CD14-positive monocyte (primary cell): ENCODE results near the gene CEACAM18. TPM values are rescaled to one million over a fixed set of nuclear protein-coding genes. Genes with fewer than 3 reads are reported as not detected.

Experiments used
- DNase-seq, 3 donors: peaks; one replicate each; pipeline ENCODE4 v3.0.0-alpha.2; 2011 to 2022
- H2AFZ ChIP-seq: 2 replicates; pipeline ENCODE4 v1.6.0; 2012; ENCODE audit warnings: mild to moderate bottlenecking, low read depth, low read length, inconsistent platforms; ENCODE audit not compliant: insufficient read depth, poor library complexity, severe bottlenecking
- H3K27ac ChIP-seq, 2 donors: 1 replicate in 1 of 2; 2 replicates in 1 of 2; pipeline ENCODE4 v1.5.1; 2012 to 2013; ENCODE audit warnings: low read length in 2 of 2, control low read depth in 1 of 2, inconsistent platforms in 1 of 2, low read depth in 1 of 2, mild to moderate bottlenecking in 1 of 2
- H3K27me3 ChIP-seq, 2 donors: one replicate each; pipeline versions ENCODE4 v1.6.0 to v1.6.1; 2011 to 2013; ENCODE audit warnings: low read length in 2 of 2; ENCODE audit not compliant: control insufficient read depth in 2 of 2, insufficient read depth in 2 of 2
- H3K36me3 ChIP-seq, 2 donors: replicated peaks in 1 of 2; 1 replicate in 1 of 2; 2 replicates in 1 of 2; pipeline versions ENCODE4 v1.5.1 to v1.6.1; 2012 to 2013; ENCODE audit warnings: low read length in 2 of 2, control low read depth in 1 of 2, inconsistent platforms in 1 of 2, mild to moderate bottlenecking in 1 of 2; ENCODE audit not compliant: insufficient read depth in 2 of 2, control insufficient read depth in 1 of 2
- H3K4me1 ChIP-seq, 2 donors: 1 replicate in 1 of 2; 2 replicates in 1 of 2; pipeline versions ENCODE4 v1.5.1 to v1.6.1; 2012 to 2013; ENCODE audit warnings: low read length in 2 of 2, control low read depth in 1 of 2, inconsistent platforms in 1 of 2, mild to moderate bottlenecking in 1 of 2, moderate library complexity in 1 of 2; ENCODE audit not compliant: insufficient read depth in 2 of 2, control insufficient read depth in 1 of 2
- H3K4me2 ChIP-seq: replicated peaks from 2 replicates; pipeline ENCODE3; 2012; ENCODE audit warnings: low read length, moderate library complexity, mild to moderate bottlenecking; ENCODE audit not compliant: poor library complexity, severe bottlenecking; ENCODE audit errors: extremely low read depth
- H3K4me3 ChIP-seq, 3 experiments: fragments of 200-600 bp in 1 of 3; sonication (generic) in 1 of 3; replicated peaks in 1 of 3; 1 replicate in 2 of 3; 2 replicates in 1 of 3; pipeline ENCODE4 v1.5.1; 2011 to 2013; ENCODE audit warnings: low read length in 3 of 3, mild to moderate bottlenecking in 3 of 3, control low read depth in 2 of 3, low read depth in 2 of 3, inconsistent platforms in 1 of 3, moderate library complexity in 1 of 3
- H3K79me2 ChIP-seq: 2 replicates; pipeline ENCODE4 v1.6.0; 2012; ENCODE audit warnings: mild to moderate bottlenecking, control low read depth, inconsistent platforms, low read length, moderate library complexity; ENCODE audit not compliant: insufficient read depth
- H3K9ac ChIP-seq: 2 replicates; pipeline ENCODE4 v1.6.0; 2017; ENCODE audit warnings: low read length, mild to moderate bottlenecking; ENCODE audit not compliant: insufficient read depth, poor library complexity, severe bottlenecking
- H3K9me3 ChIP-seq, 2 donors: replicated peaks in 1 of 2; 1 replicate in 1 of 2; 2 replicates in 1 of 2; pipeline versions ENCODE4 v1.5.1 to v1.6.1; 2012 to 2013; ENCODE audit warnings: low read length in 2 of 2, control low read depth in 1 of 2; ENCODE audit not compliant: control insufficient read depth in 1 of 2, insufficient read depth in 1 of 2
- H4K20me1 ChIP-seq: 2 replicates; pipeline ENCODE4 v1.6.0; 2012; ENCODE audit warnings: mild to moderate bottlenecking, low read length, control low read depth, moderate library complexity; ENCODE audit not compliant: insufficient read depth
- H3K27ac Mint-ChIP-seq, 7 donors: one replicate each; pipeline ENCODE4 v1.8.0; 2020; ENCODE audit warnings: mild to moderate bottlenecking in 7 of 7, mixed read lengths in 7 of 7, moderate library complexity in 6 of 7, inconsistent platforms in 2 of 7
- H3K27me3 Mint-ChIP-seq, 3 donors: one replicate each; pipeline ENCODE4 v1.8.0; 2021 to 2022; ENCODE audit warnings: low read depth in 3 of 3, mild to moderate bottlenecking in 3 of 3, mixed read lengths in 3 of 3, moderate library complexity in 3 of 3, inconsistent platforms in 1 of 3
- H3K36me3 Mint-ChIP-seq, 2 donors: one replicate each; pipeline ENCODE4 v1.8.0; 2020; ENCODE audit warnings: mixed read lengths in 2 of 2, inconsistent platforms in 1 of 2, mild to moderate bottlenecking in 1 of 2
- H3K4me1 Mint-ChIP-seq: one replicate; pipeline ENCODE4 v1.8.0; 2020; ENCODE audit warnings: mild to moderate bottlenecking, mixed read lengths
- H3K4me3 Mint-ChIP-seq, 2 donors: one replicate each; pipeline ENCODE4 v1.8.0; 2020; ENCODE audit warnings: mild to moderate bottlenecking in 2 of 2, mixed read lengths in 2 of 2, moderate library complexity in 1 of 2
- H3K9me3 Mint-ChIP-seq, 7 donors: one replicate each; pipeline ENCODE4 v1.8.0; 2020 to 2022; ENCODE audit warnings: mixed read lengths in 7 of 7, mild to moderate bottlenecking in 6 of 7, moderate library complexity in 6 of 7, inconsistent platforms in 2 of 7
- whole genome bisulfite sequencing: methylation state at CpG from one replicate; pipeline ENCODE4 v1.1.5; 2013; ENCODE audit warnings: missing lambda C conversion rate; ENCODE audit not compliant: insufficient coverage; 5-methylcytosine and 5-hydroxymethylcytosine counted together
- intact Hi-C, 2 donors: fragments of 100-400 bp; cut with micrococcal nuclease; formaldehyde crosslinking; loops; one replicate each; pipeline versions ENCODE4 v1.15.0 to v1.15.1; 2023
- polyA plus RNA-seq, 3 donors: library from polyadenylated mRNA; depleted of rRNA in 1 of 3; unstranded in 2 of 3; stranded (reverse) in 1 of 3; fragments of 300-500 nt in 2 of 3; fragments of >200 nt in 1 of 3; fragmentation: Illumina TruSeq in 2 of 3; gene quantifications; 1 replicate in 2 of 3; 2 replicates in 1 of 3; pipeline ENCODE4 v1.2.3, GENCODE V29; 2012 to 2021
- TF ChIP-seq, protein P1 (sequence below): fragments of 200-600 bp; IDR thresholded peaks from one replicate; pipeline ENCODE4 v1.8.0; 2022; ENCODE audit warnings: antibody characterized with exemption, mild to moderate bottlenecking

CEACAM18 gene
- polyA plus RNA-seq, 3 donors: not detected

DNA sequence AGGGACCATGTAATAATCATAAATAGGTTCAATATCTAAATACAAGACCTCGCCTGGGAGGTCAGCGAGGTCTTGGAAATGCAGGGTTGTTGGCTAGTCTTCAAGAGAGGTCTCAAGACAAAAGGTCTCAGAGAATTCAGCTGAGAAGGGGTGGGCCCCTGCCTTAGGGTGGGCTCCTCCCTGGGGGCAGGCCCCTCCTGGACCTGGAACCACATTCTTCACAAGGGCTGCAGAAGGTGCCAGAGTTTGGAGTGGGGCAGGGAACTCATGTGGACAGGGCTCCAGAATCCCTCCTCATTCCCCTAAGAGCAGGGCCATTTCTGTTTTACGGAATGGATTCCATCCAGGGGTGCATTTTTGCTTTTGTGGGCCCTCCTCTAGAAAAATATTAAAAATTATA, 10.2 kb downstream of the CEACAM18 start:
- Mint-ChIP-seq H3K27me3 (peaks cover 9 to 17% (median 13%) of the 10 kb centered on the region in 3 donors), H3K9me3 (peaks cover 0 to 5% (median 0%) of the 10 kb centered on the region in 7 donors), H3K4me1 (peaks cover 16% of the 10 kb centered on the region), H3K4me3 (no peak overlapping the region), H3K36me3 (peaks cover 7 to 18% of the 10 kb centered on the region in 2 donors), H3K27ac (no peak overlapping the region)
- Histone ChIP-seq H3K9me3 (no peaks in the 10 kb centered on the region), H3K4me1 (peaks cover 12 to 15% of the 10 kb centered on the region in 2 donors), H4K20me1 (no peaks in the 10 kb centered on the region), H3K27ac (no peak overlapping the region), H3K4me3 (no peak overlapping the region), H3K9ac (no peak overlapping the region), H2AFZ (no peak overlapping the region), H3K36me3 (peaks cover 0 to 5% of the 10 kb centered on the region in 2 donors), H3K4me2 (no peak overlapping the region), H3K79me2 (no peaks in the 10 kb centered on the region), H3K27me3 (peaks cover 0 to 3% of the 10 kb centered on the region in 2 donors)
- intact Hi-C loops: no loop called here
- TF ChIP-seq, protein P1, sequence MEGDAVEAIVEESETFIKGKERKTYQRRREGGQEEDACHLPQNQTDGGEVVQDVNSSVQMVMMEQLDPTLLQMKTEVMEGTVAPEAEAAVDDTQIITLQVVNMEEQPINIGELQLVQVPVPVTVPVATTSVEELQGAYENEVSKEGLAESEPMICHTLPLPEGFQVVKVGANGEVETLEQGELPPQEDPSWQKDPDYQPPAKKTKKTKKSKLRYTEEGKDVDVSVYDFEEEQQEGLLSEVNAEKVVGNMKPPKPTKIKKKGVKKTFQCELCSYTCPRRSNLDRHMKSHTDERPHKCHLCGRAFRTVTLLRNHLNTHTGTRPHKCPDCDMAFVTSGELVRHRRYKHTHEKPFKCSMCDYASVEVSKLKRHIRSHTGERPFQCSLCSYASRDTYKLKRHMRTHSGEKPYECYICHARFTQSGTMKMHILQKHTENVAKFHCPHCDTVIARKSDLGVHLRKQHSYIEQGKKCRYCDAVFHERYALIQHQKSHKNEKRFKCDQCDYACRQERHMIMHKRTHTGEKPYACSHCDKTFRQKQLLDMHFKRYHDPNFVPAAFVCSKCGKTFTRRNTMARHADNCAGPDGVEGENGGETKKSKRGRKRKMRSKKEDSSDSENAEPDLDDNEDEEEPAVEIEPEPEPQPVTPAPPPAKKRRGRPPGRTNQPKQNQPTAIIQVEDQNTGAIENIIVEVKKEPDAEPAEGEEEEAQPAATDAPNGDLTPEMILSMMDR: no peak
- no peak for DNase-seq
- no CpG with 5 or more reads among the region's 3 CpGs for WGBS

DNA sequence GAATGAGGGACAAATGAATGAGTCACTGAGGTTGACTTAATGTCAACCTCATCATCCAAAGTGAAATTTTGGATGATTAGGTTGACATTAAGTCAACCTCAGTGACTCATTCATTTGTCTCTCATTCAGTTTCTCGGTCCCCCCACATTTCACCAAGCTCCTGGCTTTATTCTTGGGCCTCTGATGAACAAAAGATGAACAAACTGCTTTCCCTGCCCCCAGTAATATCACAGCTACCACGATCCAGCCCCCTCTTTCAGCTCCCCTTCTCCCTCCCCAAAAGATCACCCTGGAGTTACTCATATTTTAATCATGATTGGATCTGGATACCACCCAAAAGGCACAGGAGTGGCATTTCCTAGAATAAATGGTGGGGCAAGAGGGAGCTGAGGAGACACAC, 10.8 kb downstream of the CEACAM18 start:
- H3K27me3 ChIP-seq: peaks cover 0 to 3% of the 10 kb centered on the region in 2 donors
- H4K20me1 ChIP-seq: no peaks in the 10 kb centered on the region
- H3K4me1 ChIP-seq: peaks cover 18 to 21% of the 10 kb centered on the region in 2 donors
- no peak overlapping the region for H3K4me2 ChIP-seq
- H3K27ac ChIP-seq: no peak overlapping the region
- TF ChIP-seq, protein P1: no peak
- peaks cover 0 to 5% of the 10 kb centered on the region in 2 donors for H3K36me3 ChIP-seq
- Mint-ChIP-seq H3K4me1 (peaks cover 22% of the 10 kb centered on the region), H3K9me3 (peaks cover 0 to 5% (median 0%) of the 10 kb centered on the region in 7 donors), H3K27ac (no peak overlapping the region), H3K36me3 (peaks cover 7 to 18% of the 10 kb centered on the region in 2 donors), H3K4me3 (no peak overlapping the region), H3K27me3 (peaks cover 9 to 16% (median 9%) of the 10 kb centered on the region in 3 donors)
- no peaks in the 10 kb centered on the region for H3K79me2 ChIP-seq
- no peaks in the 10 kb centered on the region for H3K9me3 ChIP-seq
- H3K9ac ChIP-seq: no peak overlapping the region
- no peak overlapping the region for H3K4me3 ChIP-seq
- intact Hi-C loops: no loop called here
- no peak overlapping the region for H2AFZ ChIP-seq
- no peak for DNase-seq
- no CpG with 5 or more reads among the region's 2 CpGs for WGBS
